Heart right ventricle (tissue), 16 donors: Measurements from ENCODE around the gene RXRA. TPM values are rescaled to one million over a fixed set of nuclear protein-coding genes. Genes with fewer than 3 reads are reported as not detected.
A peak's percentile ranks its signal among the peaks of the same experiment; 100 is the strongest.

Experiments
- ATAC-seq, 8 donors: fragments of 200-7000 bp; cut with Tn5 transposase; one replicate each; pipeline ENCODE4 v1.9.1; 2020; ENCODE audit warnings: mild to moderate bottlenecking in 8 of 8, moderate library complexity in 8 of 8, moderate number of reproducible peaks in 1 of 8
- DNase-seq, 2 donors: peaks; one replicate each; pipeline ENCODE4 v3.0.0-alpha.2; 2020
- H3K27ac ChIP-seq, 10 donors: fragments of 200-600 bp; sonication (generic) in 2 of 10; one replicate each; pipeline versions ENCODE4 v1.5.0 to v1.8.0; 2020 to 2022; ENCODE audit warnings: mild to moderate bottlenecking in 3 of 10
- H3K27me3 ChIP-seq, 7 donors: fragments of 200-600 bp; one replicate each; pipeline ENCODE4 v1.8.0; 2021 to 2022; ENCODE audit warnings: mild to moderate bottlenecking in 2 of 7
- H3K36me3 ChIP-seq, 9 donors: fragments of 200-600 bp; sonication (generic) in 1 of 9; one replicate each; pipeline versions ENCODE4 v1.5.0 to v1.8.0; 2020 to 2022; ENCODE audit warnings: mild to moderate bottlenecking in 2 of 9
- H3K4me1 ChIP-seq, 9 donors: fragments of 200-600 bp; sonication (generic) in 1 of 9; one replicate each; pipeline versions ENCODE4 v1.5.0 to v1.8.0; 2020 to 2022; ENCODE audit warnings: mild to moderate bottlenecking in 4 of 9
- H3K4me3 ChIP-seq, 10 donors: fragments of 200-600 bp; sonication (generic) in 2 of 10; one replicate each; pipeline versions ENCODE4 v1.5.0 to v1.8.0; 2020 to 2022; ENCODE audit warnings: mild to moderate bottlenecking in 7 of 10, moderate library complexity in 2 of 10
- H3K9me3 ChIP-seq, 11 donors: fragments of 200-600 bp in 10 of 11; sonication (generic) in 2 of 11; one replicate each; pipeline versions ENCODE4 v1.5.0 to v1.8.0; 2013 to 2022; ENCODE audit warnings: mild to moderate bottlenecking in 2 of 11, control low read depth in 1 of 11, moderate library complexity in 1 of 11
- CTCF ChIP-seq, 9 donors: fragments of 200-600 bp; sonication (generic) in 2 of 9; IDR thresholded peaks; one replicate each; pipeline versions ENCODE4 v1.5.0 to v1.8.0; 2021 to 2022; ENCODE audit warnings: antibody characterized with exemption in 9 of 9, mild to moderate bottlenecking in 5 of 9, moderate library complexity in 1 of 9
- WGBS, 2 donors: extraction: QIAGEN DNeasy Blood & Tissue Kit; methylation state at CpG; one replicate each; pipeline ENCODE4 v1.1.7; 2013; ENCODE audit warnings: inconsistent platforms in 1 of 2; 5-methylcytosine and 5-hydroxymethylcytosine counted together
- intact Hi-C, 10 donors: fragments of 100-400 bp; cut with DNase I; formaldehyde crosslinking; loops; one replicate each; pipeline versions ENCODE4 v1.11.1 to v1.14.2; 2022
- polyA plus RNA-seq, 2 donors: library from polyadenylated mRNA; stranded (reverse); fragments of 200-250 nt; gene quantifications; one replicate each; pipeline ENCODE4 v1.2.3, GENCODE V29; 2013
- total RNA-seq, 10 donors: library from RNA; stranded (reverse); fragmentation: NEBNext Ultra II Directional in 3 of 10; extraction: Animal tissue kit (Norgen Biotek cat#: 25700) in 3 of 10; gene quantifications; one replicate each; pipeline versions ENCODE4 v1.2.1 to v1.2.4, GENCODE V29; 2021 to 2023
- donor health status: Arrhythmogenic right ventricular cardiomyopathy.
- donor health status: ischemic (EF 13 %, LVEDD 7.1; RV severe dilation, severe dysfunction).
- donor health status: healthy with polysubstance abuse.
- donor health status: DM: no; HTN: yes; CAD: no.
- donor health status: DM: no; HTN: no; CAD: no.
- donor health status: ischemic (EF 25% LVEDD 6.9; RV normal size, moderate dysfunction).
- donor health status: ischemic (EF 25% LVEDD 5.7; RV mildly dilated, moderate dysfunction).
- donor health status: healthy.
- donor health status: DM: yes; HTN: yes; CAD: no.
- donor health status: Ischemic cardiomyopathy.
- donor health status: ischemic (EF 35%, LVEDD 5.7; RV mildly dilated, moderate dysfunction).
- donor health status: nonischemic (EF 11% LVEDD 7.7; RV severe dilation, severe dysfunction).
- donor health status: DM: yes; HTN: yes; CAD: no.
- donor health status: PGD.
- donor health status: ischemic (EF 29% LVEDD 5.4; RV normal size, mild dysfunction).
- donor health status: nonischemic (EF 23%, LVEDD 6.1; RV moderate dilation, normal function).

The RXRA gene
- total and polyA plus RNA-seq, 12 donors, result 22.6 to 92.3 (median 42.0) TPM

- DNase-seq, result no peak
- Histone ChIP-seq H3K27ac (peak overlapping the region in 9 of 10 donors; percentile 6 to 97 (median 91)), H3K4me3 (no peak overlapping the region), H3K4me1 (peaks cover 14 to 46% (median 33%) of the 10 kb centered on the region in 9 donors), H3K9me3 (peaks cover 0 to 11% (median 0%) of the 10 kb centered on the region in 11 donors), H3K36me3 (no peaks in the 10 kb centered on the region), H3K27me3 (peaks cover 0 to 2% (median 0%) of the 10 kb centered on the region in 7 donors)
- WGBS, 2 donors, result 90 to 91% methylated on average over 18 of the region's 18 CpGs
- TF ChIP-seq CTCF (IDR thresholded peaks at IDR 0.05), result no peak
- intact Hi-C loops, result loop anchor here in 6 of 10 donors (5.0 to 10.0 kb wide), 4 partner anchors 185 to 527 kb away; partner anchors contain the start of gene COL5A1 (in 6 of the 6)
- no peak for ATAC-seq
Observed at GRCh38 chr9:134457321-134458206, 131.3 kb downstream of the RXRA start.

DNA sequence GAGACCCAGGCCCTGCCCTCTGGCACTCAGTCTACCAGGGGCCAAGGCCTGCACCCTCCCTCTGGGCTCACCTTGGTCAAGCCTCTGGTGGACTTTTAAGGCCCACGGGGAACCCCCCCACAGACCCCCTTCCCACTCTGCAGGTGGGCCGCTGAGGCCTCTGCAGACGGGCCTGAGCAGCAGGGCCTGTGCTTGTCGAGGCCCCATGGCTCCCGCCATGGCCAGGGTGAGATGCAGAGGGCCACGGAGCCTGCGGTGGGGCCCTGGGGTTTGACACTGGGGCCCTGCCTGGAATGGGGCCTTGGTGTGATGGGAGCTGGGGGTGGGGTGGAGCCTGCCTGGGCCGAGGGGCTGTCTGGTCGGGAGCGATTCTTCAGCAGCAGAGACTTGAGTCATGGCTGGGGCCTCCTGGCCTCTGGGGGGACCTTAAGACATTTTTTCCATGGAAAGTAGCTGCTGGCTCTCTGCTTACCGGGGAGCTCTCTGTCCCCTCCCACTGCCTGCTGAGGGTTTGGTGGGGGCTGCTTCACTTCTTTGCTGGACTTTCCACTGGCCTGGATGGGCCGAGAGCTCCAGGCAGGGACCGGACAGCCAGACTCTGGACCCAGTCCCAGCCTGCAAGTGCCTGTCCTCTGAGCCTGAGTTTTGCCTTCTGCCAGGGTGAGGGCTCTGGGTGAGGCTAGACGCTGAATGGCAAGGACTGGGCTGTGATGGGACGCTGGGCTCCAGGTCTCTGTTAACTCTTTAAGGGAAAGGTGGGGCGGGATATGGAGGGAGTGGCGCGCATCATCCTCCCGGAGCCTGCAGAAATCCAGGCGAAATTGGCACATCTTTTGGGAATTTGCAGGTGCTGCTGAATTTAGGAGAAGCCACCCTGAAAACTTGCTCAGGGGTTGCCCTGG, 132.2 kb downstream of the RXRA start:
- Histone ChIP-seq H3K4me3 (no peak overlapping the region), H3K36me3 (no peaks in the 10 kb centered on the region), H3K9me3 (peaks cover 0 to 11% (median 0%) of the 10 kb centered on the region in 11 donors), H3K4me1 (peaks cover 14 to 46% (median 33%) of the 10 kb centered on the region in 9 donors), H3K27ac (peak overlapping the region in 9 of 10 donors; percentile 6 to 79 (median 66)), H3K27me3 (peaks cover 0 to 11% (median 0%) of the 10 kb centered on the region in 7 donors)
- ATAC-seq, result peak in 4 of 8 donors; percentile 3 to 22 (median 14)
- intact Hi-C loops, result loop anchor here in 6 of 10 donors (5.0 to 10.0 kb wide), 4 partner anchors 184 to 526 kb away; partner anchors contain the start of gene COL5A1 (in 6 of the 6)
- peak in 1 of 2 donors; percentile 36 for DNase-seq
- no peak for TF ChIP-seq CTCF (IDR thresholded peaks at IDR 0.05)
- 76 to 77% methylated on average over 20 of the region's 20 CpGs for WGBS, 2 donors

GRCh38 chr9:134459164-134459563, 132.9 kb downstream of the RXRA start:
- no peak for DNase-seq
- H3K36me3 ChIP-seq, result no peaks in the 10 kb centered on the region
- H3K4me3 ChIP-seq, result no peak overlapping the region
- no peak for TF ChIP-seq CTCF (IDR thresholded peaks at IDR 0.05)
- intact Hi-C loops, result loop anchor here in 6 of 10 donors (5.0 to 10.0 kb wide), 4 partner anchors 183 to 526 kb away; partner anchors contain the start of gene COL5A1 (in 6 of the 6)
- peaks cover 0 to 11% (median 0%) of the 10 kb centered on the region in 11 donors for H3K9me3 ChIP-seq
- no peak for ATAC-seq
- H3K27me3 ChIP-seq, result peaks cover 0 to 11% (median 0%) of the 10 kb centered on the region in 7 donors
- H3K4me1 ChIP-seq, result peaks cover 14 to 46% (median 33%) of the 10 kb centered on the region in 9 donors
- H3K27ac ChIP-seq, result peak overlapping the region in 5 of 10 donors; percentile 61 to 79 (median 68)
- 90 to 92% methylated on average over 9 of the region's 9 CpGs for WGBS, 2 donors
